H9 (cell line): ENCODE results near the gene PJA1. TPM values are rescaled to one million over a fixed set of nuclear protein-coding genes. Genes with fewer than 3 reads are reported as not detected.

ENCODE experiments used
- DNase-seq: peaks from one replicate; pipeline ENCODE4 v3.0.0-alpha.2; 2017
- H2AFZ ChIP-seq: one replicate; pipeline ENCODE4 v1.6.1; 2013; ENCODE audit warnings: mild to moderate bottlenecking, low read length, control low read depth, moderate library complexity
- H2AK5ac ChIP-seq: 2 replicates; pipeline ENCODE4 v1.6.1; 2013; ENCODE audit warnings: low read length, control low read depth, mixed read lengths; ENCODE audit not compliant: insufficient read length
- H2BK120ac ChIP-seq: one replicate; pipeline ENCODE4 v1.6.1; 2013; ENCODE audit warnings: low read depth, mild to moderate bottlenecking, low read length, control low read depth, inconsistent platforms; ENCODE audit not compliant: poor library complexity, severe bottlenecking
- H2BK12ac ChIP-seq: 2 replicates; pipeline ENCODE4 v1.6.1; 2013; ENCODE audit warnings: low read length, control low read depth, mixed read lengths, low read depth; ENCODE audit not compliant: insufficient read length
- H2BK15ac ChIP-seq: 2 replicates; pipeline ENCODE4 v1.6.1; 2013; ENCODE audit warnings: low read depth, low read length, control low read depth
- H2BK20ac ChIP-seq: one replicate; pipeline ENCODE4 v1.6.1; 2013; ENCODE audit warnings: low read depth, mild to moderate bottlenecking, low read length, control low read depth, inconsistent platforms; ENCODE audit not compliant: poor library complexity, severe bottlenecking
- H2BK5ac ChIP-seq: 2 replicates; pipeline ENCODE4 v1.6.1; 2013; ENCODE audit warnings: low read length, control low read depth, mixed read lengths; ENCODE audit not compliant: insufficient read length
- H3K14ac ChIP-seq: 2 replicates; pipeline ENCODE4 v1.6.1; 2013; ENCODE audit warnings: low read length, control low read depth; ENCODE audit not compliant: insufficient read depth
- H3K18ac ChIP-seq: 2 replicates; pipeline ENCODE4 v1.6.1; 2013; ENCODE audit warnings: low read depth, mild to moderate bottlenecking, mixed read lengths, low read length, control low read depth; ENCODE audit not compliant: insufficient read length
- H3K23ac ChIP-seq: 2 replicates; pipeline ENCODE4 v1.6.1; 2013; ENCODE audit warnings: low read length, control low read depth, mixed read lengths, low read depth; ENCODE audit not compliant: insufficient read length
- H3K23me2 ChIP-seq: 2 replicates; pipeline ENCODE4 v1.6.1; 2013; ENCODE audit warnings: low read depth, mild to moderate bottlenecking, mixed read lengths, low read length, control low read depth; ENCODE audit not compliant: insufficient read length, poor library complexity, severe bottlenecking
- H3K27ac ChIP-seq: 2 replicates; pipeline ENCODE4 v1.5.1; 2013; ENCODE audit warnings: low read length, control low read depth, mixed read lengths, low read depth; ENCODE audit not compliant: insufficient read length
- H3K27me3 ChIP-seq: 2 replicates; pipeline ENCODE4 v1.6.1; 2013; ENCODE audit warnings: low read length, control low read depth, inconsistent platforms; ENCODE audit not compliant: insufficient read depth
- H3K4ac ChIP-seq: 2 replicates; pipeline ENCODE4 v1.6.1; 2013; ENCODE audit warnings: low read depth, mild to moderate bottlenecking, control low read depth, inconsistent platforms, low read length, moderate library complexity
- H3K4me1 ChIP-seq: 2 replicates; pipeline ENCODE4 v1.6.1; 2013; ENCODE audit warnings: low read length, control low read depth, inconsistent platforms; ENCODE audit not compliant: insufficient read depth
- H3K4me2 ChIP-seq: 2 replicates; pipeline ENCODE4 v1.6.1; 2013; ENCODE audit warnings: low read length, control low read depth, mixed read lengths; ENCODE audit not compliant: insufficient read length, insufficient read depth
- H3K56ac ChIP-seq: 2 replicates; pipeline ENCODE4 v1.6.1; 2013; ENCODE audit warnings: low read depth, mild to moderate bottlenecking, mixed read lengths, low read length, control low read depth; ENCODE audit not compliant: insufficient read length
- H3K79me1 ChIP-seq: 2 replicates; pipeline ENCODE4 v1.6.1; 2013; ENCODE audit warnings: low read depth, mild to moderate bottlenecking, moderate library complexity, low read length, control low read depth, inconsistent platforms; ENCODE audit not compliant: insufficient read depth, poor library complexity, severe bottlenecking
- H3K79me2 ChIP-seq: 2 replicates; pipeline ENCODE4 v1.6.1; 2013; ENCODE audit warnings: low read length, control low read depth, inconsistent platforms; ENCODE audit not compliant: insufficient read depth
- H3K9ac ChIP-seq: 2 replicates; pipeline ENCODE4 v1.6.1; 2013; ENCODE audit warnings: low read length, control low read depth, mixed read lengths; ENCODE audit not compliant: insufficient read length; ENCODE audit errors: extremely low read depth
- H3K9me3 ChIP-seq: one replicate; pipeline ENCODE4 v1.6.1; 2013; ENCODE audit warnings: low read depth, low read length, inconsistent platforms; ENCODE audit not compliant: control insufficient read depth
- H3T11ph ChIP-seq: one replicate; pipeline ENCODE4 v1.6.1; 2013; ENCODE audit warnings: mild to moderate bottlenecking, low read length, control low read depth, inconsistent platforms
- H4K20me1 ChIP-seq: one replicate; pipeline ENCODE4 v1.6.1; 2013; ENCODE audit not compliant: control insufficient read depth, insufficient read length, insufficient read depth
- H4K5ac ChIP-seq: 2 replicates; pipeline ENCODE4 v1.6.1; 2013; ENCODE audit warnings: low read depth, mild to moderate bottlenecking, mixed read lengths, low read length, control low read depth; ENCODE audit not compliant: insufficient read length
- H4K8ac ChIP-seq: replicated peaks from 2 replicates; pipeline ENCODE4 v1.6.1; 2013; ENCODE audit warnings: low read length, control low read depth, mixed read lengths, low read depth; ENCODE audit not compliant: insufficient read length
- H4K91ac ChIP-seq: 2 replicates; pipeline ENCODE4 v1.6.1; 2013; ENCODE audit warnings: low read depth, mild to moderate bottlenecking, moderate library complexity, mixed read lengths, low read length, control low read depth; ENCODE audit not compliant: insufficient read length
- H3K27ac Mint-ChIP-seq, 3 experiments: 2 replicates in 2 of 3; 3 replicates in 1 of 3; pipeline ENCODE4 v1.8.0; 2020 to 2021; ENCODE audit warnings: mixed read lengths in 3 of 3, mild to moderate bottlenecking in 1 of 3, moderate library complexity in 1 of 3
- H3K27me3 Mint-ChIP-seq: 2 replicates; pipeline ENCODE4 v1.8.0; 2021; ENCODE audit warnings: low read depth, mild to moderate bottlenecking, moderate library complexity, mixed read lengths
- H3K36me3 Mint-ChIP-seq, 3 experiments: 2 replicates in 2 of 3; 3 replicates in 1 of 3; pipeline ENCODE4 v1.8.0; 2020 to 2021; ENCODE audit warnings: low read depth in 3 of 3, mixed read lengths in 3 of 3; ENCODE audit not compliant: insufficient read depth in 1 of 3
- H3K4me1 Mint-ChIP-seq, 2 experiments: 2 replicates each; pipeline ENCODE4 v1.8.0; 2020; ENCODE audit warnings: mixed read lengths in 2 of 2
- H3K4me3 Mint-ChIP-seq, 2 experiments: 2 replicates in 1 of 2; 3 replicates in 1 of 2; pipeline ENCODE4 v1.8.0; 2020 to 2021; ENCODE audit warnings: mild to moderate bottlenecking in 2 of 2, mixed read lengths in 2 of 2, moderate library complexity in 1 of 2
- H3K9me3 Mint-ChIP-seq, 2 experiments: 2 replicates in 1 of 2; 3 replicates in 1 of 2; pipeline ENCODE4 v1.8.0; 2020; ENCODE audit warnings: mild to moderate bottlenecking in 2 of 2, mixed read lengths in 2 of 2, moderate library complexity in 1 of 2
- WGBS: extraction: QIAGEN DNeasy Blood & Tissue Kit; methylation state at CpG from one replicate; pipeline ENCODE4 v1.1.7; 2013; ENCODE audit warnings: missing lambda C conversion rate, low lambda C conversion rate, mixed read lengths; ENCODE audit not compliant: insufficient read length; ENCODE audit errors: extremely low coverage; 5-methylcytosine and 5-hydroxymethylcytosine counted together
- total RNA-seq: library from RNA; stranded (reverse); gene quantifications from 2 replicates; pipeline ENCODE4 v1.2.1, GENCODE V29; 2021
- TF ChIP-seq, protein P1 (sequence below): fragments of 200-600 bp; sonication (generic); conservative IDR thresholded peaks from 3 replicates; pipeline ENCODE4 v1.8.0; 2021; ENCODE audit warnings: antibody characterized with exemption, mild to moderate bottlenecking

Gene PJA1
- total RNA-seq, 1 experiment from 2014 or later, result 41.4 TPM

DNA sequence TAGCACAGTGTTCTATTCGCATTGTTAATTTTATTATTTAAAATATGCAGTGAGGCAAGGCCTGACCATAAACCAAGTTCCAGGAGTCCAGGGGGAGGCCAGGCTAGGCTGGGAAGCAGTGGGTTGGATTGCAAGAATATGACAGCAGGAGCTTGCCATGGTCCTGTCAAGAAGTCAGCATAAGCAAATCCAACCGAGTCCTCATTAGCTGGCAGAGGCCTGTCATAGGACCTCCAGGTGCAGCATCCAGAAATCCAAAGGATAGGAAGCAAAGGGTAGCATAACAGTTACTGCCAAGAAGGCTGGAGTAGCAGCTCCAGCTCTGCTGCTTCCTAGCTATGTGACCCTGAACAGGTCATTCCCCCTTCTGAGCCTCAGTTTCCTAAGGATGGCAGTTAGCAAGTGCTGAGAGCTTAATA is 13.4 kb downstream of the PJA1 start:
- no peaks in the 10 kb centered on the region for H3K9me3 ChIP-seq
- H4K8ac ChIP-seq, result no peak overlapping the region
- H3K23me2 ChIP-seq, result no peaks in the 10 kb centered on the region
- H3K9ac ChIP-seq, result no peak overlapping the region
- no peak overlapping the region for H3K4ac ChIP-seq
- H3K56ac ChIP-seq, result no peak overlapping the region
- Mint-ChIP-seq H3K27me3 (no peaks in the 10 kb centered on the region; the same call in 1 of the 2 replicates), H3K4me1 (peaks cover 40 to 47% of the 10 kb centered on the region in 2 experiments), H3K4me3 (no peak overlapping the region), H3K36me3 (no peaks in the 10 kb centered on the region; a peak in 3 of 7 replicates), H3K27ac (no peak overlapping the region), H3K9me3 (peaks cover 55 to 57% of the 10 kb centered on the region in 2 experiments)
- H2BK12ac ChIP-seq, result no peak overlapping the region
- TF ChIP-seq, protein P1, sequence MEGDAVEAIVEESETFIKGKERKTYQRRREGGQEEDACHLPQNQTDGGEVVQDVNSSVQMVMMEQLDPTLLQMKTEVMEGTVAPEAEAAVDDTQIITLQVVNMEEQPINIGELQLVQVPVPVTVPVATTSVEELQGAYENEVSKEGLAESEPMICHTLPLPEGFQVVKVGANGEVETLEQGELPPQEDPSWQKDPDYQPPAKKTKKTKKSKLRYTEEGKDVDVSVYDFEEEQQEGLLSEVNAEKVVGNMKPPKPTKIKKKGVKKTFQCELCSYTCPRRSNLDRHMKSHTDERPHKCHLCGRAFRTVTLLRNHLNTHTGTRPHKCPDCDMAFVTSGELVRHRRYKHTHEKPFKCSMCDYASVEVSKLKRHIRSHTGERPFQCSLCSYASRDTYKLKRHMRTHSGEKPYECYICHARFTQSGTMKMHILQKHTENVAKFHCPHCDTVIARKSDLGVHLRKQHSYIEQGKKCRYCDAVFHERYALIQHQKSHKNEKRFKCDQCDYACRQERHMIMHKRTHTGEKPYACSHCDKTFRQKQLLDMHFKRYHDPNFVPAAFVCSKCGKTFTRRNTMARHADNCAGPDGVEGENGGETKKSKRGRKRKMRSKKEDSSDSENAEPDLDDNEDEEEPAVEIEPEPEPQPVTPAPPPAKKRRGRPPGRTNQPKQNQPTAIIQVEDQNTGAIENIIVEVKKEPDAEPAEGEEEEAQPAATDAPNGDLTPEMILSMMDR, result no peak
- H2BK15ac ChIP-seq, result no peak overlapping the region
- no peaks in the 10 kb centered on the region for H3K27me3 ChIP-seq
- no peaks in the 10 kb centered on the region for H4K20me1 ChIP-seq
- H4K5ac ChIP-seq, result no peak overlapping the region
- peaks cover 21% of the 10 kb centered on the region; the same call in 1 of the 2 replicates for H3K4me1 ChIP-seq
- H3K4me2 ChIP-seq, result no peak overlapping the region
- H2AK5ac ChIP-seq, result no peak overlapping the region
- no peaks in the 10 kb centered on the region for H3K79me2 ChIP-seq
- H3T11ph ChIP-seq, result no peak overlapping the region
- no peak overlapping the region for H3K18ac ChIP-seq
- no peak for DNase-seq
- no peak overlapping the region for H2BK20ac ChIP-seq
- no peak overlapping the region for H4K91ac ChIP-seq
- no peak overlapping the region for H3K14ac ChIP-seq
- no peak overlapping the region for H3K23ac ChIP-seq
- H2BK120ac ChIP-seq, result no peak overlapping the region
- no CpG with 5 or more reads among the region's 2 CpGs for WGBS
- H3K27ac ChIP-seq, result no peak overlapping the region
- H2AFZ ChIP-seq, result no peak overlapping the region
- no peaks in the 10 kb centered on the region for H3K79me1 ChIP-seq
- H2BK5ac ChIP-seq, result no peak overlapping the region
